OCI-M2 (cell line): ENCODE data around the gene CLEC18C.
"Not testable (repeated sequence)": the region's sequence is repeated elsewhere in the genome, so short reads cannot be mapped to it uniquely, and the experiment has no call there.

ENCODE experiments used
- DNase-seq: peaks from one replicate; lab custom pipeline; 2025; ENCODE audit not compliant: unreplicated experiment; lab: John Stamatoyannopoulos, UW

Gene CLEC18C

DNA sequence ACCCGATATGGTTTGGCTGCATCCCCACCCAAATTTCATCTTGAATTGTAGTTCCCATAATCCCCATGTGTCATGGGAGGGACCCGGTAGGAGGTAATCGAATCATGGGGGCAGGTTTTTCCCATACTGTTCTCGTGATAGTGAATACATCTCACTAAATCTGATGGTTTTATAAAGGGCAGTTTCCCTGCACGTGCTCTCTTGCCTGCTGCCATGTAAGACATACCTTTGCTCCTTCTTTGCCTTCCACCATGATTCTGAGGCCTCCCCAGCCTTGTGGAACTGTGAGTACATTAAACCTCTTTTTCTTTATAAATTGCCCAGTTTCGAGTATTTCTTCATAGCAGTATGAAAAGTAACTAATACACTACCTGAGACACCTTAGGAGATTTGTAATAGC, 32.8 kb downstream of the CLEC18C start:
- not testable (repeated sequence) for DNase-seq

DNA sequence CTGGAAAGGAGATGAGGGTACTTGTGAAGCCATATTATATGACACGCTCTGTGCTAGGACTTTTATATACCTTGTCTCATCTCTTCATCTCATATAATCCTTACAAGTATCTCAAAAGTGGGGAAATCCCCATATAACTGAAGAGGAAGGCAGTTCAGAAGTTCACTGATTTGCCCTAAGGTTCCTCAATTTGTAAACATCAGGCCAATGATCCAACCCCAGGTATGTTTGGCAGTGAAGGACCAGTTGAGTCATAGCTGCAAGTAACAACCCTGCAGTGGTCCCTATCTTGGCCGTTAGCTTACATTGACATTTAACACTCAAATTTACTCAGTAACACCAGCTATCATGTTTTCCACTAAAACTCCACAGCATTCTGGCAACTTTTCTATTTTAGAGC, 45.0 kb downstream of the CLEC18C start:
- not testable (repeated sequence) for DNase-seq

DNA sequence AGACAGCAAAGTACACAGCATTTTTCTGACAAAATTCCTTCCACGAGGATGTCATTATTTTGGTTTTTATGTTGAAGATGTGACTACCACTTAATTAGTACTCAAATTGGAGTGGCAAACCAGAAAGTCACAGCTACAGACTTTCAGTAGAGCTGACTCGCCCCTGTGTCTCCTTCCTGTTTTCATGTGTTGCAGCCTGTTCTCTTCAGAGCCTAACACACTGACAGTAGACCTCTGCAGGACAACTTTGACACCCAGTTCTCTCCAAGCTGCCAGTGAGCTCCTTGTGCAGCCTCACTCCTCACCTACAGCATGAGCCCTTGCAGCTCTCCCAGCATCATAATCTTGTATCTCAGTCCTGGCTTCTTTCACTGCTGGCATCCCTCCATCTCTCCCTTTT, 49.0 kb downstream of the CLEC18C start:
- not testable (repeated sequence) for DNase-seq

DNA sequence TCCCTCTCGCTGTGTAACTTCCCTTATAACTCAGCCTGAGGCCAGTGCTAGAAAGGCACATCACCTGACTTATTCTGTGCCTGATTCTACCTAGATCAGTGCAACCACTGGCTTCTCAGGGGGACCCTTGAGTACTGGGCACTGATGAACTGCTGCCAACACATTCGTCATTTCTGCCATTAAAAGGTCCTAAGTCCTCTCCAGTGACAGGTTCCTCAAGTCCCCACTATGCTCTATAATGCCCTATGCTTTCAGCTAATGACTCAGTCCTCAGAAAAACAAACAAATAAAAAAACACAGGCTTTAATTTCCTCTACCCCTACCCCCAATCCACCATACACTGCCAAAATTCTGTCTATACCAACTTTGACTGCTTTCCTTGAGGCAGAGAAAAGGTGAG, 49.6 kb downstream of the CLEC18C start:
- DNase-seq: not testable (repeated sequence)

DNA sequence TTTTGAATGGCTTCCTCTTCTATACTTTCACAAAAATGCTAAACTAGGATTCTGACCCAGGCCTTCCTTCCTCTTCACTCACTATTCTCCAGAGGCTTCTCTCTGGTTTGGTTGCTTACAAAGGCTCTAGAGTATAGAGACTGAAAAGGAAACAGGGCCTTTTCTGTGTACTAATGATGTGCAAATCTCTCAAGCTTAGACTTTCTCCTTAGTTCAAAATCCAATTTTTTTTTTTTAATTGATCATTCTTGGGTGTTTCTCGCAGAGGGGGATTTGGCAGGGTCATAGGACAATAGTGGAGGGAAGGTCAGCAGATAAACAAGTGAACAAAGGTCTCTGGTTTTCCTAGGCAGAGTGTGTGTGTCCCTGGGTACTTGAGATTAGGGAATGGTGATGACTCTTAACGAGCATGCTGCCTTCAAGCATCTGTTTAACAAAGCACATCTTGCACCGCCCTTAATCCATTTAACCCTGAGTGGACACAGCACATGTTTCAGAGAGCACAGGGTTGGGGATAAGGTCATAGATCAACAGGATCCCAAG, 50.5 kb downstream of the CLEC18C start:
- not testable (repeated sequence) for DNase-seq

DNA sequence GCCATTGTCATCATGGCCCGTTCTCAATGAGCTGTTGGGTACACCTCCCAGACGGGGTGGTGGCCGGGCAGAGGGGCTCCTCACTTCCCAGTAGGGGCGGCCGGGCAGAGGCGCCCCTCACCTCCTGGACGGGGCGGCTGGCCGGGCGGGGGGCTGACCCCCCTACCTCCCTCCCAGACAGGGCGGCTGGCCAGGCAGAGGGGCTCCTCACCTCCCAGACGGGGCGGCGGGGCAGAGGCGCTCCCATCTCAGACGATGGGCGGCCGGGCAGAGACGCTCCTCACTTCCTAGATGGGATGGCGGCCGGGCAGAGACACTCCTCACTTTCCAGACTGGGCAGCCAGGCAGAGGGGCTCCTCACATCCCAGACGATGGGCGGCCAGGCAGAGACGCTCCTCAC, 51.1 kb downstream of the CLEC18C start:
- not testable (repeated sequence) for DNase-seq

DNA sequence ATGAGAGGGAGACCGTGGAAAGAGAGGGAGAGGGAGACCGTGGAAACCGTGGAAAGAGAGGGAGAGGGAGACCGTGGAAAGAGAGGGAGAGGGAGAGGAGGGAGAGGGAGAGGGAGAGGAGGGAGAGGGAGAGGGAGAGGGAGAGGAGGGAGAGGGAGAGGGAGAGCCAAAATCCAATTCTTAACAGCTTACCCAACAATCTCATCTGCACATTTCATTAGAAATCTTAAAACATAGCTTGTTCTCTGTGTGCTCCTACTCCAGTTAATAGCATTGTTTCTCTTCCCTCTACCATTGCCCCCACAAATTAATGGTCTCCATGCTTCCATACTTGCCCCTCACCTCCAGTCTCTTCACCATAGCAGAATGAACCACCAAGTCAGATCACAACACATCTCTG, 51.8 kb downstream of the CLEC18C start:
- DNase-seq: not testable (repeated sequence)

DNA sequence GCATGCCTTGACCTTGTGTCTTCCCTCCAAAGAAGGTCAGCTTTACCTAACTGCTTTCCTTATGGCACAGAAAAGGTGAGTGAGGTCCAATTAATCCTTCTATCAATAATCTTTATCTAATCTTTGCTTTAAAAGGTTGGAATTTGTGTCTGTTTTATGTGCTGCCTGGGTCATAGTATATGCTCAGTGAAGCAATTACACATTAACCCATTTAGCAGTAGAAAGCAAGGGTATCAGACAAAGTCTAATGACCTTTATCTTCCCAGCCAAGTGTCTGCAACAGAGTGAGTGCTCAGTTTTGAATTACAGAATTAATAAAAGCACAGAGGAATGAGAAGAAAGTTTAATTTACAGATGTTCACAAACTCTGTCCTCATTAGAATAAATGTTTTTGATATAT, 52.4 kb downstream of the CLEC18C start:
- DNase-seq: not testable (repeated sequence)

DNA sequence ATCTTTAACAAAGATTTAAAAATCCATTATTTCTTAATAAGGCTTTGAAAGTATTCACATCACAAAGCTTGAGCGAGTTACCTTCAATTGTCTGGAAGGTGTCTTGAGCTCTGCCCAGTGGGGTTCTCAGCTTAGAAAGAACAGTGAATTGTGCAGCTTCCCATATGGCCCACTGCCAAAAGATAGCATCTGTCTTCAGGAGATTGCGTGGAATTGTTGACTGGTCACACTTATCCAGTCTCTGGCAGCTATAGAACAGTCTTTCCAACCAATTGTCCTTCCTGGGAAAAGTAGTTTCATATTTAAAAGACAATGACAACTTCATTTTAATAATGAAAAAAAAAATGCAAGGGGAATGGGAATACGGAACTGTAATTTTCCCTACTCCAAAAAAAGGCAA, 58.2 kb downstream of the CLEC18C start:
- DNase-seq: not testable (repeated sequence)
